HEK293T (cell line): ENCODE data around the gene MBNL2.

ENCODE experiments used
- CTCF ChIA-PET: fragments of 350-600 bp; formaldehyde crosslinking; extraction: SDS; loops from one replicate; lab custom pipeline; 2021; ENCODE audit warnings: antibody characterized with exemption, inconsistent platforms; lab: Yijun Ruan, JAX
- POLR2A ChIA-PET: fragments of 350-600 bp; formaldehyde crosslinking; extraction: SDS; loops from one replicate; lab custom pipeline; 2020; ENCODE audit warnings: antibody characterized with exemption, inconsistent platforms; lab: Yijun Ruan, JAX
- DNase-seq: peaks from one replicate; pipeline ENCODE4 v3.0.0; 2012; ENCODE audit warnings: mixed read lengths; ENCODE audit errors: extremely low spot score
- ARNT ChIP-seq: fragments of 450-650 bp; IDR thresholded peaks from 2 replicates; pipeline ENCODE4 v1.6.1; 2017; ENCODE audit warnings: mild to moderate bottlenecking
- BHLHE40 ChIP-seq: fragments of 450-650 bp; IDR thresholded peaks from 2 replicates; pipeline ENCODE4 v1.6.1; 2016; ENCODE audit warnings: mild to moderate bottlenecking, moderate library complexity, borderline replicate concordance
- CTBP1 ChIP-seq: fragments of 450-650 bp; IDR thresholded peaks from 2 replicates; pipeline ENCODE4 v1.6.1; 2016; ENCODE audit warnings: borderline replicate concordance
- ELF4 ChIP-seq: fragments of 450-650 bp; IDR thresholded peaks from 2 replicates; pipeline ENCODE4 v1.6.1; 2017; ENCODE audit warnings: antibody characterized with exemption
- FOXA1 ChIP-seq: fragments of 450-650 bp; IDR thresholded peaks from 2 replicates; pipeline ENCODE4 v1.6.1; 2016; ENCODE audit warnings: mild to moderate bottlenecking
- FOXK2 ChIP-seq: fragments of 450-650 bp; IDR thresholded peaks from 2 replicates; pipeline ENCODE4 v1.6.1; 2016; ENCODE audit warnings: mild to moderate bottlenecking
- FOXM1 ChIP-seq: fragments of 450-650 bp; IDR thresholded peaks from 2 replicates; pipeline ENCODE4 v1.6.1; 2017; ENCODE audit warnings: mild to moderate bottlenecking, borderline replicate concordance
- HDGF ChIP-seq: fragments of 450-650 bp; IDR thresholded peaks from 2 replicates; pipeline ENCODE4 v1.6.1; 2017; ENCODE audit warnings: antibody characterized with exemption, borderline replicate concordance
- L3MBTL2 ChIP-seq: fragments of 450-650 bp; conservative IDR thresholded peaks from 2 replicates; pipeline ENCODE4 v1.6.1; 2016; ENCODE audit warnings: mild to moderate bottlenecking
- LEF1 ChIP-seq: fragments of 450-650 bp; IDR thresholded peaks from 2 replicates; pipeline ENCODE4 v1.6.1; 2017; ENCODE audit warnings: mild to moderate bottlenecking, borderline replicate concordance
- NFRKB ChIP-seq: fragments of 450-650 bp; IDR thresholded peaks from 2 replicates; pipeline ENCODE4 v1.6.1; 2016; ENCODE audit warnings: mild to moderate bottlenecking, moderate library complexity
- PKNOX1 ChIP-seq: fragments of 450-650 bp; IDR thresholded peaks from 2 replicates; pipeline ENCODE4 v1.6.1; 2016
- SP1 ChIP-seq: fragments of 450-650 bp; IDR thresholded peaks from 2 replicates; pipeline ENCODE4 v1.6.1; 2017
- SUZ12 ChIP-seq: fragments of 450-650 bp; IDR thresholded peaks from 2 replicates; pipeline ENCODE4 v1.6.1; 2016; ENCODE audit warnings: mild to moderate bottlenecking
- TARDBP ChIP-seq: fragments of 450-650 bp; IDR thresholded peaks from 2 replicates; pipeline ENCODE4 v1.6.1; 2016
- ZNF384 ChIP-seq: fragments of 450-650 bp; IDR thresholded peaks from 2 replicates; pipeline ENCODE4 v1.6.1; 2016

The MBNL2 gene

DNA sequence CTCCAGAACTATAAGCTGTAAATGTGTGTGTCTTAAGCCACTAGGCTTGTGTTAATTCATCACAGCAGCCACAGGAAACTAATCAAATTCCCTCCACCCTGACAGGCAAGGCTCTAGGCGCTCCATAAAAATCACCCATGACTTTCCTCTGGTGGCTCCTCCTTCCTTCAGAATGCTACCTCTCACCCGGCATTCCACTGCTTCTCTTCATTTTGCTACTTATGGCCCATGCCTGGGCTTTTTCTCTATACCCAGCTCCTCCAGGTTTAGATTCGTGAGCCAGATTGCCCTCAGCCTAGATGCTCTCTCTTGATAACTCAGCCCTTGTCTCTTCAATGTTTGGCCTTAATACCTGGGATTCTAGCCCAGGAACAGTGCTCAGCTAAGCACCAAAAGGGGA lies 36.4 kb upstream of the MBNL2 start:
- POLR2A ChIA-PET: no interaction called here
- CTCF ChIA-PET: no interaction called here
- TF ChIP-seq LEF1: no peak
- TF ChIP-seq FOXM1: no peak
- TF ChIP-seq ELF4: no peak
- TF ChIP-seq L3MBTL2: no peak
- no peak for TF ChIP-seq ZNF384
- TF ChIP-seq FOXA1: no peak
- no peak for TF ChIP-seq SUZ12
- no peak for TF ChIP-seq PKNOX1
- no peak for TF ChIP-seq ARNT
- TF ChIP-seq CTBP1: no peak
- no peak for DNase-seq

DNA sequence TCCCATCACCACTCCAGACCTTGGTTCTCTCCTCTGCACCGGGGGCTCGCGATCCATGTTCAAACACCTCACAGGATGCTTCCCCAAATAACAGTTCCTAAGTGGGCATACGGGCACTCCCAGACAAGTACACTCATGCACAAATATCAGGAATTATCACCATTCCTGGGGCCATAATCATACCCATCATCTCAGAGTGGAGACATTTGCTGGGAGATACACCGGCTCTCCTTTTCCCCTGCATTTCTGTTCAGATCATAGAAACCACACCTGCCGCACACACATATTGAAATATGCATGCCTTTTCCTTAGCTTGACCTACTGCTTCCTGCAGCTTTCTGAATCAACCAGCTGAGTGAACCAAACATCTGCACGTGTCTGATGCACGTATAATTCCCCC lies 33.9 kb upstream of the MBNL2 start:
- POLR2A ChIA-PET: no interaction called here
- TF ChIP-seq ZNF384 (no peak), SUZ12 (no peak), PKNOX1 (no peak), TARDBP (no peak), L3MBTL2 (no peak), LEF1 (no peak), FOXA1 (no peak)
- CTCF ChIA-PET: no interaction called here
- no peak for DNase-seq

DNA sequence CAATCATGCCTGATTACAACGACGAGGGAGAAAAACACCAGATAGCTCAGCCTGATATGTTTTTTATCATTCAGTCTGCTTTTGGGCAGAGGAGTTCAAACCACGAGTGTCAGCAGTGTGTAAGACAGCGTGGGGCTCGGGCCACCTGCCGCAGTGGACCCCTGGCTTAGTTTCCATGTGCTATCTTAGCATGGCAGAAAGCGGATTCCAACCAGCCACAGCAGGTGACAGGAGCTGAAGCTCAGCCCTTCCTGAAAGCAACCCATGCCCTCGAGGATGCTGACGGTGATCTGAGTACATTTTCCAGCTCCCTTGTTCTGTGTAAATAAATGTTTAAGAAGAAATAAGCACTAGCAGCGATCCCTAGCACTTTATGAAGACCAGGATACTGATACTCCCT lies 32.2 kb upstream of the MBNL2 start:
- ChIA-PET POLR2A (no interaction called here), CTCF (no interaction called here)
- TF ChIP-seq TARDBP (no peak), FOXA1 (no peak), PKNOX1 (no peak), HDGF (no peak), SP1 (no peak), CTBP1 (no peak), SUZ12 (no peak), BHLHE40 (no peak), FOXK2 (no peak), FOXM1 (no peak), L3MBTL2 (no peak), ARNT (no peak), ZNF384 (no peak), ELF4 (no peak), LEF1 (no peak), NFRKB (no peak)
- DNase-seq: no peak

DNA sequence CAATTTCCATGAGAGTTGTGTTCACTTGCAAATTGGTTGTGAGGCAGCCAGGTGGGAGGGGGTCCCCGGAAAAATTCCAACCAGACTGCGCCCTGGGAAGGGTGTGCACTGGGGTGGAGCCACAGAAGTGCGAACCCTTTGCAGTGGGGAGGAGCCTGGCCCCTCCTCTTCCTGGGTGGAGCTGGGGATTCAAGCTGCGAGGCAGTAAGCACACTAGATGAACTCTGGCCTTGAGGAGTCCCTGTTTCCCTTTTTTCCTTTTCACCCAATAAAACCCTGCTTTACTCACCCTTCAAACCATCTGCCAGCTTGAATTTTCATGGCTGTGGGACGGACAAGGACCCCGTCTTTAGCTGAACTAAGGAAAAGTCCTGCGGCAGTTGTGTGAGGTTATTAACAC lies 31.0 kb upstream of the MBNL2 start:
- TF ChIP-seq ZNF384 (no peak), L3MBTL2 (no peak), ELF4 (no peak)
- POLR2A ChIA-PET: no interaction called here
- DNase-seq: no peak
- CTCF ChIA-PET: interaction anchor here (0.8 kb wide), 1 partner anchor 81 kb away, joined by 11 read pairs; no protein-coding TSS in a partner anchor

DNA sequence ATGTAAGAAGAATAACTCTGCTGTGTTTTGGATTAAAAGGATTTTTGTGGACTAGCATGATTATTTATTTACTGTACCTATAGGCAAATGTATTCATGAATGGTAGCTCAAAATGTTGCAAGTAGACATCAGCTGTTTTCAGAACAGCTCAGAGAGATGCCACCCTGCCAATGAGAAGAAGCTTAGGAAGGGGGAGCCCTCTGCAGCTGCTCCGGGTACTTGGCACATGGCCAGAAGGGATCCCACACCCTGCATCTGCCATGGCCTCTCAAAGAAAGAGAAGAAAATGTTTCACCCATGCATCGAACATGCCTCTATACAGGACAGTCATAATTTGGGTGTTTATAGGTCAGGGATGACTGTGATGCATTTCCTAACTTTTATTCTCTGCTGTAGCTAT lies 30.5 kb upstream of the MBNL2 start:
- POLR2A ChIA-PET: no interaction called here
- no peak for TF ChIP-seq ELF4
- no peak for TF ChIP-seq ARNT
- TF ChIP-seq FOXK2: no peak
- TF ChIP-seq TARDBP: no peak
- TF ChIP-seq BHLHE40: no peak
- no peak for TF ChIP-seq L3MBTL2
- TF ChIP-seq HDGF: no peak
- TF ChIP-seq CTBP1: no peak
- no peak for TF ChIP-seq LEF1
- no peak for TF ChIP-seq FOXA1
- no peak for TF ChIP-seq SUZ12
- no peak for TF ChIP-seq ZNF384
- no peak for DNase-seq
- CTCF ChIA-PET: interaction anchor here (0.8 kb wide), 1 partner anchor 82 kb away, joined by 11 read pairs; no protein-coding TSS in a partner anchor

DNA sequence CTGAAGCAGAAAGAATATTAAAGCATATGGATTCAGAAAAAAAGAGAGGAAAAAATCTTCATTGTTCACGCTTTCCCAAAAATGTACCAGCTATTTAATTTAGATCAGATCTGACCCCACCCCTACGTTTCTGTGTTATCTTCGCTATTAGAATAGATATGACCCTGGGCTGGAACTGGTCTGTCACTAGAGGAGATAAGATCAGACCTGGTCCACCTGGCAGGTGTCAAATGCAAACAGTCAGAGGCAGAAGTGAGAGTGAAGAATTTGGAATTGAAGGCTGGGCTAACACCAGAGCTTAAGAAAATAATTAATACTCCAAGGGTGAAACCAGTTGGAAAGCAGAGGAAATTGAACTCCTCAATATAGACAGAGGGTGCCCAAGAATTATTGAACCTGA lies 30.0 kb upstream of the MBNL2 start:
- CTCF ChIA-PET: no interaction called here
- POLR2A ChIA-PET: no interaction called here
- DNase-seq: no peak
- no peak for TF ChIP-seq NFRKB
- TF ChIP-seq PKNOX1: no peak
- TF ChIP-seq LEF1: no peak
- no peak for TF ChIP-seq FOXK2
- no peak for TF ChIP-seq FOXM1

DNA sequence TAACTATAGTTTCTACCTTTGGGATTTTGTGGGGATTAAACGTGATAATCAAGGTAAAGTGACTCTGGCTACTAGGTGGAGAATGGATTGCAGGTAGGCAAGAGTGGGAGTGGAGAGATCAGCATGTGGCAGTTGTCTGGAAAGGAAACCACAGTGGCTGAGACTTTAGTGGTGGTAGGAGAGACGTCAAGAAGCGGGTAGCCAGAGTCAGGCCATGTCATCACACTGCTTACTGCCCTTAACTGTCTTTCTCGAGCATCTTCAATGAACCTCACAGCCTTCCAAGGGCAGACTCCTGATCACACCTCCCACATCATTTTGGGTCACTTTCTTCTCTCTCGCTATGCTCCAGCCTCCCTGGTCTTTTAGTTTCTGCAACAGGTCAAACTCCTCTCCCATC lies 28.6 kb upstream of the MBNL2 start:
- DNase-seq: no peak
- ChIA-PET POLR2A (no interaction called here), CTCF (no interaction called here)
- TF ChIP-seq SUZ12 (no peak), ZNF384 (no peak), CTBP1 (no peak), ARNT (no peak), SP1 (no peak), BHLHE40 (no peak), FOXK2 (no peak)
